Activated T-cell treated with anti-CD3 and anti-CD28 coated beads for 24 hours (primary cell): ENCODE results near the gene TAS2R39.

Experiments
- DNase-seq: peaks from one replicate; pipeline ENCODE4 v3.0.0-alpha.2; 2020; ENCODE audit warnings: low read depth

The TAS2R39 gene

GRCh38 chr7:143216151-143216550, 32.9 kb downstream of the TAS2R39 start:
- DNase-seq: no peak

GRCh38 chr7:143216686-143217085, 33.5 kb downstream of the TAS2R39 start:
- no peak for DNase-seq

GRCh38 chr7:143217806-143218205, 34.6 kb downstream of the TAS2R39 start:
- DNase-seq: no peak

DNA sequence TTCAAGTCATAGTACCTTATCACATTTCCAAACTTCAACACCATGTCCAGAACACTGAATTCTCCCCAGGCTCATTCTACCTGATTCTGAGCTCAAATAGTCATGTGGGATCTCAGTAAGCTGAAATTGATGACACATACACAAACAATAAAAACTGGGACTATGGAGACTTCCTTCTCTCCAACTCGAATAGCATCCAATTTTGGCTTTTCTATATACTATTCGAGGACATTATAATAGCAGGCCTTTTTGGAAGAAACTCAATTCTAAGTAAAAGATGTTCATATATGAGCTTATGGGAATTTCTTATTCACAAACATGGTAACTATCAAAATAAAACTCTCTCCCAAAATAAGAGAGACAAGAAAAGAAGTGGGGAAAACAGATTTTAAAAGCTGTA, 38.1 kb downstream of the TAS2R39 start:
- no peak for DNase-seq

DNA sequence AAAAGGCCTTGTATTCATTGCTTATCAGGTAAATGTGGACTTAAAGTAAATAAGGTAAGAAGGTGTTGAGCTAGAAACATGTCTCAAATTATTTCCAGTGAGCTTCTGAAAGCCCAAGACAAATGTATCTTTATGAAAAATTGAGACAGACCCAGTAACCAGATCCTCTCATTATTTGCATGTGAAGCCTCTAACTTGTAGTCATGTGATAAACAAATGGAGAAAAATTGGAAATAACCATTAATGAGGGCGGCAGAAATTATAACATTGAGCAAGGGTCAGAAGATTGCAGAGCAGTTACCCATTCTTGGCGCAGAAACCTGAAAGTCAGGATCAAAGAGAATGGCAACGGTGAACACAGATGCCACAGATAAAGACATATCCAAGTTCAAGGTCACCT, 38.5 kb downstream of the TAS2R39 start, which contains the start of gene TAS2R40:
Gene TAS2R40 (plus strand): TSS at position 301 of the 400 bp plus-strand sequence. CDS start 42 bp downstream, at position 343.
- DNase-seq: no peak

- DNase-seq: no peak
These were observed 39.6 kb downstream of the TAS2R39 start for GRCh38 chr7:143222782-143223181.

- DNase-seq: no peak
These were observed 40.6 kb downstream of the TAS2R39 start for GRCh38 chr7:143223784-143224183.

- DNase-seq: no peak
These were observed 41.8 kb downstream of the TAS2R39 start for GRCh38 chr7:143225047-143225446.

- no peak for DNase-seq
These were observed 44.6 kb downstream of the TAS2R39 start for GRCh38 chr7:143227806-143228205.

GRCh38 chr7:143229054-143229790, 46.0 kb downstream of the TAS2R39 start:
- no peak for DNase-seq

- no peak for DNase-seq
These were observed 47.6 kb downstream of the TAS2R39 start for GRCh38 chr7:143230602-143231457.
